ENCODE data around the gene SLC38A7.
"Not testable (repeated sequence)": the region's sequence is repeated elsewhere in the genome, so short reads cannot be mapped to it uniquely, and the experiment has no call there.

Gene SLC38A7, protein sequence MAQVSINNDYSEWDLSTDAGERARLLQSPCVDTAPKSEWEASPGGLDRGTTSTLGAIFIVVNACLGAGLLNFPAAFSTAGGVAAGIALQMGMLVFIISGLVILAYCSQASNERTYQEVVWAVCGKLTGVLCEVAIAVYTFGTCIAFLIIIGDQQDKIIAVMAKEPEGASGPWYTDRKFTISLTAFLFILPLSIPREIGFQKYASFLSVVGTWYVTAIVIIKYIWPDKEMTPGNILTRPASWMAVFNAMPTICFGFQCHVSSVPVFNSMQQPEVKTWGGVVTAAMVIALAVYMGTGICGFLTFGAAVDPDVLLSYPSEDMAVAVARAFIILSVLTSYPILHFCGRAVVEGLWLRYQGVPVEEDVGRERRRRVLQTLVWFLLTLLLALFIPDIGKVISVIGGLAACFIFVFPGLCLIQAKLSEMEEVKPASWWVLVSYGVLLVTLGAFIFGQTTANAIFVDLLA

DNA sequence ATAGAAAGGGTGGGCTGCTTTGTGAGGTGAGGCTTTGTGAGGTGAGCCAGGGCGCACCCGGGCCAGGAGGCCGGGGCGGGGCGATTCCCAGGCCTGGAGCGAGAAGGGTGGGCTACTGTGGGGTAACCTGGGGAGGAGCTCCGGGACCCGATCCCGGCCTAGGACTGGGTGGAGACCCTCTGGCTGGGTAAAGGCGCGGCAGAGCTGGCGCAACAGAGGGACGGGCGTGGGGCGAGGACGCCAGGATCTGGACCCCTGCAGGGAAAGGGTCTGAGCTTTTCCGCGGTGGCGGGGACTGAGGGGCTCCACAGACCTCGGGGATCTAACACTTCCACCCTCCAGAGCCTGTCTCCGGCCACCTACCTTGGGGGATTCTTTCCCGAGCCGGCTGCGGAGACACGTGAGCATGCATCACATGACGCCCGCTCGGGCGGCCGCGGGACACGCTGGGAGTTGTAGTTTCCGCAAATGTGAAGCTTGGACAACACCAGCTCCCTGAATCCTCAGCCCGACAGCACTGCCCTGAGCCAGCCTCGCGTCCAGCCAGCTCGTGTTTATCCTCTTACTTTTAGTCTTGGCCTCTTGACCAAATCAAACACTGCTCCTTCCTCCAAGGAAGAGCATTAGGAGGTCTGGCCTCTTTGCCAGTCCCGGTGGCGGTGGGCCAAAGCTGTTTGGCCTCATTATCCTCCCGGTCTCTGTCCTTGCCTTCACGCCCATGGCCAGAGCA lies at the start of gene SLC38A7:
SLC38A7 (minus strand) TSS at position 417 of the 730 bp plus-strand sequence. CDS start 4,644 bp downstream, outside the sequence.
- peak; percentile 29 to 77 for DNase-seq

DNA sequence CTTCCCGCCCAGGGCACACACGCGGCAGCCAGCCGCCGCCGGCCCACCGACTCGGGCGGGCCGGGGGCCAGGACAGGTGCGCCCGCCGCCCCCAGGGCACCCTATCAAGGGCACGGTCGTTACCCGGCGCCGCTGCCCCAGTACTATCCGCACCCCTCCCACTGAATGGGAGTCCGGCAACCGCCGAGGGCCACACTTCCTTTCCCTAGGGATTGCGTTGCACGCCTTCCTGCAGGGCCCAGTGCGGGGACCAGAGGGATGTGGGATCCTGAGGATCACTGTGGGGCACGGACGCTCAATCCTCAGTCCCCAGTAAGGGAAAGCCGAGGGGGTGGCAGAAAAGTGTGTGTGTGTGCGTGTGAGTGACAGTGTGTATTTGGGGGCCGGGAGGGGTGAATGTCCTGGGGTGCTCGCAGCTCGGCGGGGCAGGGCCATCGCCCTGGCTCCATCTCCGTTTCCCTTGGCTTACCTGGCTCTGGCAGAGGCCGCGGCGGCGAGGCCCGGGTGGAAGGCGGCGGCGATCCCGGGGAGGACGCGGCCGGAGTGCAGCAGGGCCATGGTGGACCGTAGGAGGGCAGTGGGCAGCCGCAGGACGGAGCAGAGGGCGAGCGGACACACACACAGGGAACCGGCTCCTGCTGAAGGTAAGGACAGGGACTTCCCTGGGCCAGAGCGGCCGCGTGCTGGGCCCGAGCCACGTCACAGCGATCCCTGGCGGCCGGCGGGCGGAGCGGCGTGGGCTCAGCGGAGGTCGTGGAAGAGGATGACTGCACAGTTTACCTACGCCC lies 49.3 kb upstream of the SLC38A7 start, which contains the start of gene GOT2:
GOT2 (minus strand) TSS at position 646 of the 788 bp plus-strand sequence; CDS start at position 558, 88 bp downstream.
- DNase-seq: peak; percentile 71 to 81

DNA sequence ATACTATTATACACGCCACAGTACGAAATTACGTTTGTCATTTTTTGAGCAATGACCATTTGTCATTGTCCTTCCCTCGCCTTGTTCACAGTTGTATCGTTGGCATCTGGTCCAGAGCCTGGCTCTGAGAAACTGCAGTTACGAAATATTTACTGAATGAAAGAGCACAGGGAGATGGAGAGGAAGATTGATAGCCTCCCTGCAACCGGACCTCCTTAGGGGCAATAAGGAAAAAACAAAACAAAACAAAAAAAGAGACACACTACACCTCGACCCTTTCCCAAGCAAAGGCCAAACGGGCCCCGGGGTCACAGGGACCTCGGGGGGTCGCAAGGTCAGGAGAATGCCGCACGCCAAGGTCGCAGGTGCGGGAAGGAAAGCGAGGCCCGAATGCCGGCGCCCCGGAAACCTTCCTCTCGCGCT lies 48.7 kb upstream of the SLC38A7 start:
- no peak for DNase-seq

DNA sequence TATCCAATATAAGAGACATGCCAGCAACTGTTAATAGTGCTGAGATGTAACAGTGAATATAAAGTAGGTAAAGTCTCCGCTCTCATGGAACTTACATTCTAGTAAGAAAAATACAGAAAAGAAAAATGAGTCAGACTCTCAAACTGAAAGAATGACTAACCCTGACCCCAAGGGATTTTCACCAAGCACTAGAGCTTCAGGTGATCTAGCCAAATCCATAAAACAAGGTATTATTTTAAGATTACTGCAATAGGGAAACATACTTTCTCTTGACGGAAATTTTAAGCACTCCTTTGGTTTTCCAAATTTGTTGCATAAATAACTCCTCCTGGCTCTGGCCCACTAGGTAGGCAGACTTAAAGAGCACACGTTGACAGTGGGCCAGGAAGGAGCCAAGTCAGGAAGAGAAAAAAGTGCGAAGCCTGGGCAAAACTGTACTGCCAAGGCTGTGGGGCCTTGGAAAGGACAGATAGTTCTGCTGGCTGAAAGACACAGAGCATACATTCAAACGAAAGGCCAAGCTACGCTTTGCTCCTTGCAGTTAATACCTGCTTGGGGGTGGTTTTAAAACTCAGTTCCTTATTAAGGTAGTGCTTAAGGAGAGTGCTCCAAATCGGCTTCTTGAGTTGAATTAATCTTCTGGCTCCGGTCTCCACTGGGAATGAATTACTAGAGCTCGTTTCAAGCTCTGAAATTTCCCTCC lies 48.1 kb upstream of the SLC38A7 start:
- DNase-seq: no peak

DNA sequence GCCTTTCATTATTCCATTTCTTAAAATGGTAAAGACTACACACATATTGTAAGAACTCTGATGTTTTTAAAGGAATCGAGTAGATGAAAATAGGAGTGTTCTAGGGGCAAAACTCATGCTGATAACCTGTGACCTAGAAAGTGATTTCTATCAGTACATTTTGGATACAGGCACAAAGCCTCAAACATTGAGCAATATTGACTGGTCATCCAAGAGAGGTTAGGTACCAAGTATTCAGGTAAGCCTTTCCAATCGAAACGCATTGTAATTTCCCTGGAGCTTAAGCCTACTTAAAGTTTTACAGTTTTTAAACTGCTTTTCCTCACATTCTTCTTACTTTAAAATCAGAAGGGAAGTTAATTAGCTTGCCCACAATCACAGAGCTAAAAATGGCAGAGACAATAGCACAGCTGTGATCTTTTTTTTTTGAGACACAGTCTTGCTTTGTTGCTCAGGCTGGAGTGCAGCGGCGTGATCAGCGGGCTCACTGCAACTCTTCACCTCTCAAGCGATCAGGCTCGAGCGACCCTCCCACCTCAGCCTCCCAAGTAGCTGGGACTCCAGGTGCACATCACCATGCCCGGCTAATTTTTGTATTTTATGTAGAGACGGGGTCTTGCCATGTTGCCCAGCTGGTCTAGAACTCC lies 46.3 kb upstream of the SLC38A7 start:
- DNase-seq: no peak

DNA sequence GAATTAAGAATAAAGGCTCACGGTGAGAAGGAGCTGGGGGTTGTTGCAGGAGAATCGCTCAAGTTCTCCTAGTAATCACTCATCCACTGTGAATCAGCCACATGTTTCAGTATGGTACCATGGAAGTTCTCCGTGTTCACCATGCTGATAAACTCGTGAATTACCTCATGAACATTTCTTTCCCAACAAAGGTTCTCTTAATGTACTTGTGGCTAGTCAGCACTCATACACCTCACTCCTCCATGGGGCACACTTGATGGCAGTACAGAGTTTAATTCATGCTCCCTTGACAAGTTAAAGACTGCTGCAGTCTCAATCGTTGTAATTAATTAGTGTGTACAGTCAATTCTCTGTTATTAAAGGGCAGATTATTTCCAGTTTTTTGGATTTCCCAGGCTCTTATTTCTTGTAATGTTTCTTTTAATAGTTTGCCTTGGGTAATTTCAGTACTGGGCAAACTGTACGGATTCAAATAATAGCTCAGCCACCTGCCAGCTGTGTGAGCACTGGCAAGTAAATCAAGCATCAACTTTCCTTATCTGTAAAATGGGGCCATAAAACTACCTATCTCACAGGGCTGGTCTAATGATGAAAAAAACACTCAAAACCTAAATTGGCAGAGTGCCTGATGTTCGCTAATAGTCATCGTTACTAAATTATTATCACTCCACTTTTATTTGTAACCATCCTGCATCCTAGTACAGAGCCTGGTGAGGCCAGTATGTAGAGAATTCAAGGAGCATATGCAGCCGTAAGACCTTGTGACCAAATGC lies 43.4 kb upstream of the SLC38A7 start:
- no peak for DNase-seq

DNA sequence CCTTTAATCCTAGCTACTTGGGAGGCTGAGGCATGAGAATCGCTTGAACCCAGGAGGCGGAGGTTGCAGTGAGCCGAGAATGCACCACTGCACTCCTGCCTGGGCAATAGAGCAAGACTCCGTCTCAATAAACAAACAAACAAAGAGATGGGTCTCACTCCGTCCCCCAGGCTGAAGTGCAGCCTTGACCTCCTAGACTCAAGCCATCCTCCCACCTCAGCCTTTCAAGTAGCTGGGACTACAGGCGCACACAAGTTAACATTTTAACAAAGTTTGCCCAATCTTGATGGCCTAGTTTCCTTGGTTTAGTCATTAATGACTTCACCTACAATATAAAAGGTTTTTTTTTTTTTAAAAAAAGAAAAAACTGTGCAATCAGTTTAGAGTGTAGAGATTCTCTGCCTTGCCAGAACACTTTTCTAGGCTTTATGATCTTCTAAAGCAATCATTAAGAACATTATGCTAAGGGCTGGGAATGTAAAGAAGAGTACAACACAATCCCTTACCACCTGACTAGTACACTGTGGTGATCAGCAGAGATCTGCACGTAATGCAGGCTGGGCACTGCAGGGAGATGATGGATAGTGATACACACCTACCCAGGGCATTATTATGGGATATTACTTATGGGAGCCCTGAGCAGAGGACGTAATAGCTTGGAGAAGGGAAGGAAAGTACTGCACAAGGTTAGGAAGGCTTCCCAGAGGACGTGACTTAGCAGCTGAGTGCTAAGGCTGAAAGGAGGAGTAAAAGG lies 42.6 kb upstream of the SLC38A7 start:
- DNase-seq: no peak

DNA sequence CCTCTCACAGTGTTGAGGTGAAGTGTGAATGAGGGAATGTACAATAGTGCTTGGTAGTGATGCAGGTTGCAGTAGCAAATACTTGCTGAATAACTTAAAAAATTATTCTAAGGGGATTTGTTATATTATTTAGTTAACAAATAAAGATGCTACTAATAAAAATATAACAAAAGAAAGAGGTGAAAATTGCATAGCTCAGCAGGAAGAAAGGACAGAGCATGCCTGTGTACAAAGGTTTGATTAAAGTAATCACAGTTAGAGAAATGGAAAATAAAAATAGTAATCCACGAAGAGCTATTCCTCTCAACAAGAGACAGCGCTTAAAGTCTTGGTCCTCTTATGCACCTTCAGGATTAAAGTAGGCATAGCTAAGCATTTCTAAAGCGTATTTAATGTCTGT lies 38.5 kb upstream of the SLC38A7 start:
- DNase-seq: no peak

DNA sequence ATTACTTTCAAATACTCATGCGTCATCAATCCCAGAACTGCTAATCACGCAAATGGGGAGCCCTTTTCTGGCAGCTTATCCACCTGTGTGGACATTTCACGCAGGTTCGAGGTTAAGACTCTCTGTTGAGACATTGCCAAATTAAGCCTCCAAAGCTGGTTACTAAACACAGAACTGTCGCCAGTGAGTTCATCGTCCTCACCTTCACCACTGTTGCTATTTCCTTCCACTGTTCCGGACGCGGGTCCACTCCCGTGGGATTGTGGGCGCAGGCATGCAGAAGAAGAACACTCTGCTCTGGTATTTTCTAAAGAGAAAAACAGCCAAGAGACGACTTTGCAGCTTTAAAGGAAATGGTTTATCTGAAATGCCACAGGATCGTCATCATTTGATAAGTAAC lies 33.4 kb upstream of the SLC38A7 start:
- no peak for DNase-seq

DNA sequence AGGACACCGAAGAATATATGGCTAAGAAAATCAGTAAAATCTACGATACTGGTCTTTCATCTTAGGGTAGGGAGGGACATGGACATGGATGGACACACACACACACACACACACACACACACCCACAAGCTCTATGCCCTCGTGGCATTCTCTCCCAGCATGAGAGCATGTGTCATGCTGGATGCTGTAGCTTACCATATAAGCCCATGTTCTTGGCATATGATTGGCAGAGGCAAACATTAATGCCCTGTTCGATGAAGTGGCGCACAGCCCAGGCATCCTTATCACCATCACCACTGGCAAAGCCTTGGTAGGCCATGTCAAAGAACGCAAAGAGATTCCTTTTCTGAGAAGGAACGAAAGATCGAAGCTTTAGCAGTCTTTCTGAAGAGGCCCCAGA lies 31.9 kb upstream of the SLC38A7 start:
- no peak for DNase-seq

DNA sequence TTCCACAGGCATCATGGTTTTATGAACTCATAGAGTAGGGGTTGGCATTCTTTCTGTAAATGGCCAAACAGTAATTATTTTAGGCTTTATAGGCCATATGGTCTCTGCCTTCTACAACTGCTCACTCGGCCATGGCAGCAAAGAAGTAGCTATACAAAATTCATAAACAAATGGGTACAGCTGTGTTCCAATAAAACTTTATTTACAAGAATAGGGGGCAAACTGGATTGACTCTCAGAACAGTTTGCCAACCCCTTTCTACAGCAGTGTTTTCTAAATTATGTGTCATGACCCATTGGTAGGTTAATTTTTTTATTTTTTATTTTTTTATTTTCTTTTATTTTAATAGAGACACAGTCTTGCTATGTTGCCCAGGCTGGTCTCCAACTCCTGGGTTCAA lies 29.2 kb upstream of the SLC38A7 start:
- no peak for DNase-seq

DNA sequence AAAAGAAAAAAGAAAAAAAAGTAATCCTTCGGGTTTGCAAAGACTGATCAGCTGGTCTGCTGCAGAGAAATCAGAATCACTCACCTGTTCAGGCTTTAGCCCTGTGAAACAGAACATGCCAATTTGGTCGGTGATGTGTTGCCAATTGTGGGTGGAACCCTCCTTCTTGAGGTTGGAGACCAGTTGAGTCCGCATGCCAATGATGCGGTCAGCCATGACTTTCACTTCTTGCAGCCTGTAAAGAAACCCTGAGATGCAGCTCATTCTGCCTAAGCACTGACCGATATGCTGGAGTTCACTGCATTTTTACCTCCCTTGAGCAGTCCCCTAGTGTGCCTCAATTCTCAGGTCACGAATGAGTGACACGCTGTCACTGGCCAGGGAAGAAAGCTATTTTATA lies 24.8 kb upstream of the SLC38A7 start:
- no peak for DNase-seq

DNA sequence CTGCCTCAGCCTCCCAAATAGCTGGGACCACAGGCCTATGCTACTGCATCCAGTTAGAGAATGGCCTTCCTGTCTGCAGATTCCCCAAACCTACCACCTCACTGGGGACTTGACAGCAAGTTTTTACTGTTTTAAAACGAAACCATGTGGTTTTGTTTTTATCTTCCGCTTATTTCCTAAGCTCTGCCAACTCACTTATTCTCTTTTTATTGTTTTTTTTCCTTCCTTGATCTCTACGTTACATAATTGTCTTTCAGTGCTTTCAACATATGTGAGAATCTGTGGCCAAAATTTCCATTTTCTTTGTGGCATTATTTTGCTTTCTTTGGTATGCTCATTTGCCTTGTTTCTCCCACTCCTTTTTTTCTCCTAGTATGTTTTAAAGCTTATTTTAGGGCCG lies 14.6 kb upstream of the SLC38A7 start:
- DNase-seq: no peak

DNA sequence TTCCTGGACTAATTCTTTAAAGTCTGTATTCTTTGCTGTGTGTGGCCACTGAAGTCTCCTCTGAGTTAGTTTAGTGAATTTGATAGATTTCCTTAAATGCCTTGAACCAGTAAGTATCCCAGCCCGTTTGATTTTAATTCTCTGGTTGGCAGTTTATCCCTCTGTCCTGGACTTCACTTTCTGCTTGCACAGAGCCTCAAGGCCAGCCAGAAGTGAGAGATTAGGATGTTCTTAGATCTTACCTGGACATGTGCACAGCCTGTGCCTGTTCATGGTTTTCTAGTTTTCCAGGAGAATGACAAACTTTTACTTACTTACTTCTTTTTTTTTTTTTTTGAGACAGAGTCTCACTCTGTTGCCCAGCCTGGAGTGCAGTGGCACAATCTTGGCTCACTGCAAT lies 10.8 kb upstream of the SLC38A7 start:
- no peak for DNase-seq

DNA sequence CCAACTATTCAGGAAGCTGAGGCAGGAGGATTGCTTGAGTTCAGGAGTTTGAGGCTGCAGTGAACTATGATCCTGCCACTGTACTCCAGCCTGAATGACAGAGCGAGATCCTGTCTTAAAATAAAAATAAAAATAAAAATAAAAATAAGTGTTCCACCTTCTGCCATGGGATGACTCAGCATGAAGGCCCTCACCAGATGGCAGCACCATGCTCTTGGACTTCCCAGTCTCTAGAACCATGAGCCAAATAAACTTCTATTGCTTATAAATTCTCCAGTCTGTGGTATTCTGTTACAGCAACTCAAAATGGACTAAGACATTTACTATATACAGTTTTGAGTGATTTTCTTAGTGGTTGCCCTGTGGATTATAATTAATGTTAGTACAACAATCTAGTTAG lies 7.9 kb upstream of the SLC38A7 start:
- no peak for DNase-seq

DNA sequence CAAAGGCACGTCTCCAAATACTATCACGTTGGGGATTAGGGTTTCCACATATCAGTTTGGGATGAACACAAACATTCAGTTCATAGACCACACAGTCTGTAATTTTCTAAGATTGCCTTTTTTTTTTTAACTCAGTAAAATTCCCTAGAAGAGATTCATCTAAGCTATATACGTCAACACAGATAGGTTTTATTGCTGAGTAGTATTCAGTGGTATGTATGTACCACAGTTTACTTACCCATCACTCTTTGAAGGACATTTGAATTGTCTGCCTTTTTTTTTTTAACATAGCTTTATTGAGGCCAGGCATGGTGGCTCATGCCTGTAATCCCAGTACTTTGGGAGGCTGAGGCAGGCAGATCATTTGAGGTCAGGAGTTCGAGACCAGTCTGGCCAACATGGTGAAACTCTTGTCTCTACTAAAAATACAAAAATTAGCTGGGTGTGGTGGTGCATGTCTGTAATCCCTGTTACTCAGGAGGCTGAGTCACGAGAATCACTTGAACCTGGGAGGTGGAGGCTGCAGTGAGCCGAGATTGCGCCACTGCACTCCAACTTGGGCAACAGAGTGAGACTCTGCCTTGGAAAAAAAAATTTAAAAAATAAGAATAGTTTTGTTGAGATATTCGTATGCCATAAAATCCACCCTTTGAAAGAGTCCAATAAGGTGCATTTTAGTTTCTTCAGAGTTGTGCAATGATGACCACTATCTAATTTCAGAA lies 2.6 kb upstream of the SLC38A7 start:
- DNase-seq: not testable (repeated sequence)

DNA sequence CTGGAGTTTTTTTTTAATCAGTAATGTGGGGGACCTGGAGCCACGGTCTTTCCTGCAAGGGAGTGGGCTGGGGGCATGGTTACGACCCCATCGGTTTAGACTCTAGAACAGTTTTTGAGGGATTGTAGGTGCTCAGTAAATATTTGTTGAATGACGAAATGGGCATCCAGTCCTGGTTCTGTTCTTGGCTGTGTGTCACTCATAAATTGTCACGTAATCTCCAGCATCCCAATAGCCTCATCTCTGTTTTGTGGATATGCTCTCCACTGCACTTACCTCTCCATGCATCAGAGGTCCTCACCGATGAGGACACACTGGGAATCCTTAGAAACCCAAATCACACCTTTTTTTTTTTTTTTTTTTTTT lies 497 bp upstream of the SLC38A7 start:
- DNase-seq: no peak

DNA sequence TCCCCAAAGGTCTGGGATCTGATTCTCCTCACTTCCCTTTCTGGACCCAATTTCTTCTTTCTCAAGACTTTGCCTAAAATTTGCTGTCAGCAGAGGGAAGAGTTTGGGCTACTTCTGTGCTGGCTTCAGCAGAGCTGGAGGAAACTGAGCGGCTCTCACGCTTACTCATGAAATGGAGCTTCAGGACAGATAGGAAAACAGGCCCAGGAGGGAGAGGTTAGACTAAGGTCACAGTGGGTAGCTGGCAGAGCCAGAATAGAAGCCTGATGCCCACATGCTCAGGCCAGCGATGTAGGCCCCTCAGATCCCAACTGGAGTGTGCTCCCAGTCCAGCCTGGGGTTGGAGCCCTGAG lies 593 bp downstream of the SLC38A7 start:
- no peak for DNase-seq

DNA sequence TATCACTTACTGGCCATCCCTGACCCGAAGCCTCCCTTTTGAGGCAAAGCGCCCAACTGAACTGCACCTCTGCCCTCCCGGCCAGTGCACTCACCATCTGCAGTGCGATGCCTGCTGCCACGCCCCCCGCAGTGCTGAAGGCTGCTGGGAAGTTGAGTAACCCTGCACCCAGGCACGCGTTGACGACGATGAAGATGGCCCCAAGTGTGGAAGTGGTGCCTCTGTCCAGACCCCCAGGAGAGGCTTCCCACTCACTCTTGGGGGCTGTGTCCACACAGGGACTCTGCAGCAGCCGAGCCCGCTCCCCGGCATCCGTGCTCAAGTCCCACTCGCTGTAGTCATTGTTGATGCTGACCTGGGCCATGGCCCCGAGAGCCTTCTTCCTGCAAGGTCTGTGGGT lies 4.8 kb downstream of the SLC38A7 start:
- DNase-seq: no peak

DNA sequence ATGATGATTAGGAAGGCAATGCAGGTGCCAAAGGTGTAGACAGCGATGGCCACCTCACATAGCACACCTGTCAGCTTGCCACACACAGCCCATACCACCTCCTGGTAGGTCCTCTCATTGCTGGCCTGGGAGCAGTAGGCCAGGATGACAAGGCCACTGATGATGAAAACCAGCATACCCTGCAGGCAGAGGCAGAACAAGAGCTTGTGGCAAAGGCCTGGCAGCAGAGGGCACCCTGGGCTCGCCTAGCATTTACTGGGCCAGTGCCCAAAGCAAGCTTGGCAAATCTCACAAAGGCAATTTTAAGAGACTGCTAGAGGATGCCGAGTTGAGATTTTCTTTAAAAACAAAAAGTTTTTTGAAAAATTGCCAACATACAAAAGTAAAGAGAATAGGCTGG lies 5.9 kb downstream of the SLC38A7 start:
- DNase-seq: no peak

Measured in NCI-H524 (cell line).